ENCODE results near the gene INTS4. TPM values are rescaled to one million over a fixed set of nuclear protein-coding genes. Genes with fewer than 3 reads are reported as not detected.
"Not testable (repeated sequence)": the region's sequence is repeated elsewhere in the genome, so short reads cannot be mapped to it uniquely, and the experiment has no call there.

Gene INTS4
- total and polyA plus RNA-seq, 2 experiments from 2014 or later = 24.6 to 47.6 TPM

DNA sequence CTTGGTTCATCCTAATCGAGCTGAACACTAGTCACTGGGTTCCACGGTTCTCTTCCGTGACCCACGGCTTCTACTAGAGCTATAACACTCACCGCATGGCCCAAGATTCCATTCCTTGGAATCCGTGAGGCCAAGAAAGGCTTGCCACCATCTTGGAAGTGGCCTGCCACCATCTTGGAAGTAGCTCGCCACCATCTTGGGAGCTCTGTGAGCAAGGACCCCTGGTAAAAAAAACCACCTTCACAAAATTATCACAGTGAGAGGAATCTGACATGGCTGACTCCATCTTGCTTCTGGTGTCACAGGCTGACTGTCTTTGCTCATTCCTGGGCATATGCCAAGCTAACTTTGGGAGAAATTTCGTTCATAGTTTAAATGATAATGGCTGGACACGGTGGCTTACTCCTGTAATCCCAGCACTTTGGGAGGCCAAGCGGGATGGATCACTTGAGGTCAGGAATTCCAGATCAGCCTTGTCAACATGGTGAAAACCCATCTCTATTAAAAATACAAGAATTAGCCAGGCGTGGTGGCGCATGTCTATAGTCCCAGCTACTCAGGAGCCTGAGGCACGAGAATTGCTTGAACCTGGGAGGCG lies 47.5 kb upstream of the INTS4 start (continued):
- TF ChIP-seq, protein P1, sequence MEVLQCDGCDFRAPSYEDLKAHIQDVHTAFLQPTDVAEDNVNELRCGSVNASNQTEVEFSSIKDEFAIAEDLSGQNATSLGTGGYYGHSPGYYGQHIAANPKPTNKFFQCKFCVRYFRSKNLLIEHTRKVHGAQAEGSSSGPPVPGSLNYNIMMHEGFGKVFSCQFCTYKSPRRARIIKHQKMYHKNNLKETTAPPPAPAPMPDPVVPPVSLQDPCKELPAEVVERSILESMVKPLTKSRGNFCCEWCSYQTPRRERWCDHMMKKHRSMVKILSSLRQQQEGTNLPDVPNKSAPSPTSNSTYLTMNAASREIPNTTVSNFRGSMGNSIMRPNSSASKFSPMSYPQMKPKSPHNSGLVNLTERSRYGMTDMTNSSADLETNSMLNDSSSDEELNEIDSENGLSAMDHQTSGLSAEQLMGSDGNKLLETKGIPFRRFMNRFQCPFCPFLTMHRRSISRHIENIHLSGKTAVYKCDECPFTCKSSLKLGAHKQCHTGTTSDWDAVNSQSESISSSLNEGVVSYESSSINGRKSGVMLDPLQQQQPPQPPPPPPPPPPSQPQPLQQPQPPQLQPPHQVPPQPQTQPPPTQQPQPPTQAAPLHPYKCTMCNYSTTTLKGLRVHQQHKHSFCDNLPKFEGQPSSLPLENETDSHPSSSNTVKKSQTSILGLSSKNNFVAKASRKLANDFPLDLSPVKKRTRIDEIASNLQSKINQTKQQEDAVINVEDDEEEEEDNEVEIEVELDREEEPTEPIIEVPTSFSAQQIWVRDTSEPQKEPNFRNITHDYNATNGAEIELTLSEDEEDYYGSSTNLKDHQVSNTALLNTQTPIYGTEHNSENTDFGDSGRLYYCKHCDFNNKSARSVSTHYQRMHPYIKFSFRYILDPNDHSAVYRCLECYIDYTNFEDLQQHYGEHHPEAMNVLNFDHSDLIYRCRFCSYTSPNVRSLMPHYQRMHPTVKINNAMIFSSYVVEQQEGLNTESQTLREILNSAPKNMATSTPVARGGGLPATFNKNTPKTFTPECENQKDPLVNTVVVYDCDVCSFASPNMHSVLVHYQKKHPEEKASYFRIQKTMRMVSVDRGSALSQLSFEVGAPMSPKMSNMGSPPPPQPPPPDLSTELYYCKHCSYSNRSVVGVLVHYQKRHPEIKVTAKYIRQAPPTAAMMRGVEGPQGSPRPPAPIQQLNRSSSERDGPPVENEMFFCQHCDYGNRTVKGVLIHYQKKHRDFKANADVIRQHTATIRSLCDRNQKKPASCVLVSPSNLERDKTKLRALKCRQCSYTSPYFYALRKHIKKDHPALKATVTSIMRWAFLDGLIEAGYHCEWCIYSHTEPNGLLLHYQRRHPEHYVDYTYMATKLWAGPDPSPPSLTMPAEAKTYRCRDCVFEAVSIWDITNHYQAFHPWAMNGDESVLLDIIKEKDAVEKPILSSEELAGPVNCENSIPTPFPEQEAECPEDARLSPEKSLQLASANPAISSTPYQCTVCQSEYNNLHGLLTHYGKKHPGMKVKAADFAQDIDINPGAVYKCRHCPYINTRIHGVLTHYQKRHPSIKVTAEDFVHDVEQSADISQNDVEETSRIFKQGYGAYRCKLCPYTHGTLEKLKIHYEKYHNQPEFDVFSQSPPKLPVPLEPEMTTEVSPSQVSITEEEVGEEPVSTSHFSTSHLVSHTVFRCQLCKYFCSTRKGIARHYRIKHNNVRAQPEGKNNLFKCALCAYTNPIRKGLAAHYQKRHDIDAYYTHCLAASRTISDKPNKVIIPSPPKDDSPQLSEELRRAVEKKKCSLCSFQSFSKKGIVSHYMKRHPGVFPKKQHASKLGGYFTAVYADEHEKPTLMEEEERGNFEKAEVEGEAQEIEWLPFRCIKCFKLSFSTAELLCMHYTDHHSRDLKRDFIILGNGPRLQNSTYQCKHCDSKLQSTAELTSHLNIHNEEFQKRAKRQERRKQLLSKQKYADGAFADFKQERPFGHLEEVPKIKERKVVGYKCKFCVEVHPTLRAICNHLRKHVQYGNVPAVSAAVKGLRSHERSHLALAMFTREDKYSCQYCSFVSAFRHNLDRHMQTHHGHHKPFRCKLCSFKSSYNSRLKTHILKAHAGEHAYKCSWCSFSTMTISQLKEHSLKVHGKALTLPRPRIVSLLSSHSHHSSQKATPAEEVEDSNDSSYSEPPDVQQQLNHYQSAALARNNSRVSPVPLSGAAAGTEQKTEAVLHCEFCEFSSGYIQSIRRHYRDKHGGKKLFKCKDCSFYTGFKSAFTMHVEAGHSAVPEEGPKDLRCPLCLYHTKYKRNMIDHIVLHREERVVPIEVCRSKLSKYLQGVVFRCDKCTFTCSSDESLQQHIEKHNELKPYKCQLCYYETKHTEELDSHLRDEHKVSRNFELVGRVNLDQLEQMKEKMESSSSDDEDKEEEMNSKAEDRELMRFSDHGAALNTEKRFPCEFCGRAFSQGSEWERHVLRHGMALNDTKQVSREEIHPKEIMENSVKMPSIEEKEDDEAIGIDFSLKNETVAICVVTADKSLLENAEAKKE (CRISPR knock-in tag; IDR thresholded peaks at IDR 0.05) = no peak

DNA sequence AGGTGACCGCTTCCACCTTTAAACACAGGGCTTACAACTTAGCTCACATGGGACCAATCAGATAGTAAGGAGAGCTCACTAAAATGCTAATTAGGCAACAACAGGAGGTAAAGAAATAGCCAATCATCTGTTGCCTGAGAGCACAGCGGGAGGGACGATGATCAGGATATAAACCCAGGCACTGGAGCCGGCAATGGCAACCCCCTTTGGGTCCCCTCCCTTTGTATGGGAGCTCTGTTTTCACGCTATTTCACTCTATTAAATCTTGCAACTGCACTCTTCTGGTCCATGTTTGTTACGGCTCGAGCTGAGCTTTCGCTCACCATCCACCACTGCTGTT lies 46.9 kb upstream of the INTS4 start:
- H2AFZ ChIP-seq = peak overlapping the region; percentile 81
- peaks cover 20% of the 10 kb centered on the region for H3K4me1 Mint-ChIP-seq
- ATAC-seq; H3K27me3 Mint-ChIP-seq (ENCODE audit: insufficient read depth, low read depth, poor library complexity); H3K27ac Mint-ChIP-seq; H3F3A ChIP-seq (replicated peaks; ENCODE audit: low read depth); DNase-seq (ENCODE audit: low spot score); H3K27me3 ChIP-seq (ENCODE audit: insufficient read depth); H3K9me3 Mint-ChIP-seq; H3K4me3 ChIP-seq; H3K4me1 ChIP-seq (ENCODE audit: insufficient read depth); H3K4me3 Mint-ChIP-seq; H3K36me3 Mint-ChIP-seq (ENCODE audit: low read depth); H3K79me2 ChIP-seq (replicated peaks; ENCODE audit: insufficient read depth); H4K20me1 ChIP-seq (replicated peaks; ENCODE audit: insufficient read depth); H3K9me2 ChIP-seq (ENCODE audit: insufficient read depth); H3K36me3 ChIP-seq (ENCODE audit: insufficient read depth); H3K4me2 ChIP-seq; H3K27ac ChIP-seq (ENCODE audit: low read depth): not testable (repeated sequence)

DNA sequence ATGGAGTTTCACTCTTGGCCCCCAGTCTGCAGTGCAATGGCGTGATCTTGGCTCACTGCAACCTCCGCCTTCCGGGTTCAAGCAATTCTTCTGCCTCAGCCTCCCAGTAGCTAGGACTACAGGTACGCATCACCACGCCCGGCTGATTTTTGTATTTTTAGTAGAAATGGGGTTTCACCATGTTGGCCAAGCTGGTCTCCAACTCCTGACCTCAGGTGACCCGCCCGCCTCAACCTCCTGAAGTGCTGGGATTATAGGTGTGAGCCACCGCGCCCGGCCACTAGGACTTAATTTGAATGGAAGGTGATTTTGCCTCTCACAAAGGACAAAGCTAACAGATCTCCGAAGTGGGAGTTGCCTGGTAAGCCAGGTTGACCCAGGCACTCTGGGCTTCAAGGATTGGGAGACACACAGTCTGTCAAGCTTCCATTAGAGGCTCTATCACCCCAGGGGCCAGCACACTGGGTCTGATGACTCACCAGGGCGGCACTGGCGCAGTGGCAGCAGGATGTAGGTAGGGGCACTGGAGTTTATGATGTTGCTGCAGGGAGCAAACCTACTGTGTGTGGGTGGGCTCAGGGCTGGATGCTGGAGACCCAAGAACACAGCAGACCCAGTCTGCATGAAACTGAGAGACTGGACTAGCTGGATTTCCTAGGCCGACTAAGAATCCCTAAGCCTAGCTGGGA lies 46.4 kb upstream of the INTS4 start:
- Histone ChIP-seq H4K20me1 (replicated peaks; ENCODE audit: insufficient read depth) (no peaks in the 10 kb centered on the region), H3K4me1 (ENCODE audit: insufficient read depth) (peaks cover 3% of the 10 kb centered on the region), H3F3A (replicated peaks; ENCODE audit: low read depth) (0 out of 2 replicates have a peak, but pooled peaks cover 2% of the 10 kb centered on the region), H3K79me2 (replicated peaks; ENCODE audit: insufficient read depth) (no peaks in the 10 kb centered on the region), H3K4me2 (no peak overlapping the region), H2AFZ (peak overlapping the region; percentile 74), H3K9me2 (ENCODE audit: insufficient read depth) (peaks cover 6% of the 10 kb centered on the region; the same call in 1 of the 2 replicates), H3K27me3 (ENCODE audit: insufficient read depth) (no peaks in the 10 kb centered on the region), H3K4me3 (no peak overlapping the region), H3K27ac (ENCODE audit: low read depth) (no peak overlapping the region), H3K36me3 (ENCODE audit: insufficient read depth) (no peaks in the 10 kb centered on the region)
- peaks cover 8% of the 10 kb centered on the region for H3K27me3 Mint-ChIP-seq (ENCODE audit: insufficient read depth, low read depth, poor library complexity)
- H3K9me3 Mint-ChIP-seq = no peaks in the 10 kb centered on the region
- peaks cover 17% of the 10 kb centered on the region for H3K4me1 Mint-ChIP-seq
- DNase-seq (ENCODE audit: low spot score) (peak; percentile 24), ATAC-seq (peak; percentile 45)
- H3K4me3 Mint-ChIP-seq = no peak overlapping the region
- no peak overlapping the region for H3K27ac Mint-ChIP-seq
- H3K36me3 Mint-ChIP-seq (ENCODE audit: low read depth) = no peaks in the 10 kb centered on the region
- no peak for TF ChIP-seq EZH2phosphoT487 (IDR thresholded peaks at IDR 0.05; ENCODE audit: unreplicated experiment)
- TF ChIP-seq JUNB (IDR thresholded peaks at IDR 0.05; ENCODE audit: unreplicated experiment) = no peak
- TF ChIP-seq, protein P2, sequence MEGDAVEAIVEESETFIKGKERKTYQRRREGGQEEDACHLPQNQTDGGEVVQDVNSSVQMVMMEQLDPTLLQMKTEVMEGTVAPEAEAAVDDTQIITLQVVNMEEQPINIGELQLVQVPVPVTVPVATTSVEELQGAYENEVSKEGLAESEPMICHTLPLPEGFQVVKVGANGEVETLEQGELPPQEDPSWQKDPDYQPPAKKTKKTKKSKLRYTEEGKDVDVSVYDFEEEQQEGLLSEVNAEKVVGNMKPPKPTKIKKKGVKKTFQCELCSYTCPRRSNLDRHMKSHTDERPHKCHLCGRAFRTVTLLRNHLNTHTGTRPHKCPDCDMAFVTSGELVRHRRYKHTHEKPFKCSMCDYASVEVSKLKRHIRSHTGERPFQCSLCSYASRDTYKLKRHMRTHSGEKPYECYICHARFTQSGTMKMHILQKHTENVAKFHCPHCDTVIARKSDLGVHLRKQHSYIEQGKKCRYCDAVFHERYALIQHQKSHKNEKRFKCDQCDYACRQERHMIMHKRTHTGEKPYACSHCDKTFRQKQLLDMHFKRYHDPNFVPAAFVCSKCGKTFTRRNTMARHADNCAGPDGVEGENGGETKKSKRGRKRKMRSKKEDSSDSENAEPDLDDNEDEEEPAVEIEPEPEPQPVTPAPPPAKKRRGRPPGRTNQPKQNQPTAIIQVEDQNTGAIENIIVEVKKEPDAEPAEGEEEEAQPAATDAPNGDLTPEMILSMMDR (conservative IDR thresholded peaks at IDR 0.05; ENCODE audit: low read depth in 2 of 2) = 0 out of 4 replicates have a peak, but pooled peaks of 1 of the 2 experiments have one; percentile 15
- no peak for TF ChIP-seq CREB1 (CRISPR knock-in tag; IDR thresholded peaks at IDR 0.05; ENCODE audit: low read depth)

Measured in GM23338 (cell line).